ENCODE results near the gene UGGT2. TPM values are rescaled to one million over a fixed set of nuclear protein-coding genes. Genes with fewer than 3 reads are reported as not detected.

UGGT2 gene
- total and polyA plus RNA-seq, 2 of the 13 experiments (the other 11 are each of a cell fraction or from before 2014, with no cell fraction given) = 13.2 to 27.1 TPM

- Histone ChIP-seq H3K9ac (ENCODE audit: insufficient read depth, low read depth, low read length) (no peak overlapping the region), H3K27me3 (ENCODE audit: control insufficient read depth in 1 of 2, insufficient read depth in 2 of 2, low read length in 2 of 2) (no peaks in the 10 kb centered on the region), H3K4me1 (ENCODE audit: insufficient read depth, low read length) (no peaks in the 10 kb centered on the region), H3K4me2 (ENCODE audit: low read depth, low read length) (no peak overlapping the region), H3K36me3 (replicated peaks in 1 of 2; ENCODE audit: control insufficient read depth in 1 of 2, insufficient read depth in 2 of 2, low read length in 2 of 2) (no peaks in the 10 kb centered on the region; a peak in 1 of 5 replicates), H3K4me3 (replicated peaks in 1 of 3; ENCODE audit: insufficient read depth in 1 of 3, low read depth in 2 of 3, low read length in 3 of 3) (no peak overlapping the region), H4K20me1 (ENCODE audit: insufficient read depth, low read length) (no peaks in the 10 kb centered on the region), H2AFZ (ENCODE audit: low read length) (no peak overlapping the region), H3K27ac (ENCODE audit: extremely low read length, insufficient read depth, low read length) (no peak overlapping the region), H3K9me3 (ENCODE audit: low read length) (peaks cover 14% of the 10 kb centered on the region), H3K79me2 (ENCODE audit: insufficient read depth, low read length) (no peaks in the 10 kb centered on the region)
- ATAC-seq = no peak
- no peak for FAIRE-seq
- ChIA-PET POLR2A (no interaction called here), CTCF (ENCODE audit: low intra/inter-chr PET ratio, low total read pairs) (no interaction called here)
- in situ Hi-C loops (cut with HindIII; ENCODE audit: extremely low pct_ligation_motif_present, low pct_unique_long_range_greater_than_20kb) (no loop called here), intact Hi-C loops (cut with micrococcal nuclease; ENCODE audit: unreplicated experiment) (no loop called here)
- DNase-seq (ENCODE audit: low spot score) = no peak
- BruUV-seq (replicated peaks) = no TSS peak
- TF ChIP-seq ZNF609 (CRISPR knock-in tag; IDR thresholded peaks at IDR 0.05; ENCODE audit: borderline replicate concordance) (no peak), ZNF776 (CRISPR knock-in tag; IDR thresholded peaks at IDR 0.05) (no peak), ZNF414 (CRISPR knock-in tag; IDR thresholded peaks at IDR 0.05) (no peak), FOSL2 (CRISPR knock-in tag; IDR thresholded peaks at IDR 0.05) (no peak), TFE3 (CRISPR knock-in tag; IDR thresholded peaks at IDR 0.05) (no peak), CREB1 (IDR thresholded peaks at IDR 0.05) (no peak), CREB1 (CRISPR knock-in tag; IDR thresholded peaks at IDR 0.05) (no peak), DZIP1 (CRISPR knock-in tag; IDR thresholded peaks at IDR 0.05) (no peak), MXD1 (CRISPR knock-in tag; IDR thresholded peaks at IDR 0.05) (no peak), KLF6 (CRISPR knock-in tag; IDR thresholded peaks at IDR 0.05) (no peak), ZNF891 (CRISPR knock-in tag; IDR thresholded peaks at IDR 0.05) (no peak), ZNF468 (CRISPR knock-in tag; IDR thresholded peaks at IDR 0.05) (no peak), ZNF75D (CRISPR knock-in tag; IDR thresholded peaks at IDR 0.05; ENCODE audit: borderline replicate concordance) (no peak), MZF1 (CRISPR knock-in tag; IDR thresholded peaks at IDR 0.05; ENCODE audit: borderline replicate concordance) (no peak)
These were observed 96.5 kb downstream of the UGGT2 start for GRCh38 chr13:95956589-95957148.
